Type B pancreatic cell (in vitro differentiated cells): ENCODE results near the gene OSBPL2. TPM values are rescaled to one million over a fixed set of nuclear protein-coding genes. Genes with fewer than 3 reads are reported as not detected.

Experiments used
- DNase-seq: peaks from one replicate; pipeline ENCODE4 v3.0.0; 2021; ENCODE audit warnings: mixed read lengths; ENCODE audit not compliant: unreplicated experiment; ENCODE audit errors: extremely low spot score
- H3K27ac Mint-ChIP-seq: 2 replicates; pipeline ENCODE4 v1.8.0; 2021; ENCODE audit warnings: mild to moderate bottlenecking, mixed read lengths
- H3K27me3 Mint-ChIP-seq: 2 replicates; pipeline ENCODE4 v1.8.0; 2021; ENCODE audit warnings: mixed read lengths
- H3K36me3 Mint-ChIP-seq: 2 replicates; pipeline ENCODE4 v1.8.0; 2021; ENCODE audit warnings: mixed read lengths
- H3K4me1 Mint-ChIP-seq: one replicate; pipeline ENCODE4 v1.8.0; 2021; ENCODE audit warnings: mixed read lengths; ENCODE audit not compliant: unreplicated experiment
- H3K4me3 Mint-ChIP-seq: 2 replicates; pipeline ENCODE4 v1.8.0; 2021; ENCODE audit warnings: mild to moderate bottlenecking, mixed read lengths
- H3K9me3 Mint-ChIP-seq: 2 replicates; pipeline ENCODE4 v1.8.0; 2021; ENCODE audit warnings: mixed read lengths
- total RNA-seq: library from RNA; stranded (reverse); gene quantifications from 2 replicates; pipeline ENCODE4 v1.2.1, GENCODE V29; 2021; ENCODE audit warnings: low replicate concordance
- TF ChIP-seq, protein P1 (sequence below): fragments of 200-600 bp; sonication (generic); conservative IDR thresholded peaks from 2 replicates; pipeline ENCODE4 v1.5.0; 2021; ENCODE audit warnings: antibody characterized with exemption, mild to moderate bottlenecking

The OSBPL2 gene
- total RNA-seq, 1 donor from 2014 or later = 43.7 TPM

- H3K27me3 Mint-ChIP-seq = no peaks in the 10 kb centered on the region
- no peaks in the 10 kb centered on the region for H3K9me3 Mint-ChIP-seq
- no peaks in the 10 kb centered on the region for H3K4me1 Mint-ChIP-seq
- H3K27ac Mint-ChIP-seq = no peak overlapping the region
- TF ChIP-seq, protein P1, sequence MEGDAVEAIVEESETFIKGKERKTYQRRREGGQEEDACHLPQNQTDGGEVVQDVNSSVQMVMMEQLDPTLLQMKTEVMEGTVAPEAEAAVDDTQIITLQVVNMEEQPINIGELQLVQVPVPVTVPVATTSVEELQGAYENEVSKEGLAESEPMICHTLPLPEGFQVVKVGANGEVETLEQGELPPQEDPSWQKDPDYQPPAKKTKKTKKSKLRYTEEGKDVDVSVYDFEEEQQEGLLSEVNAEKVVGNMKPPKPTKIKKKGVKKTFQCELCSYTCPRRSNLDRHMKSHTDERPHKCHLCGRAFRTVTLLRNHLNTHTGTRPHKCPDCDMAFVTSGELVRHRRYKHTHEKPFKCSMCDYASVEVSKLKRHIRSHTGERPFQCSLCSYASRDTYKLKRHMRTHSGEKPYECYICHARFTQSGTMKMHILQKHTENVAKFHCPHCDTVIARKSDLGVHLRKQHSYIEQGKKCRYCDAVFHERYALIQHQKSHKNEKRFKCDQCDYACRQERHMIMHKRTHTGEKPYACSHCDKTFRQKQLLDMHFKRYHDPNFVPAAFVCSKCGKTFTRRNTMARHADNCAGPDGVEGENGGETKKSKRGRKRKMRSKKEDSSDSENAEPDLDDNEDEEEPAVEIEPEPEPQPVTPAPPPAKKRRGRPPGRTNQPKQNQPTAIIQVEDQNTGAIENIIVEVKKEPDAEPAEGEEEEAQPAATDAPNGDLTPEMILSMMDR = no peak
- DNase-seq = no peak
- peaks cover 16% of the 10 kb centered on the region for H3K36me3 Mint-ChIP-seq
- H3K4me3 Mint-ChIP-seq = no peak overlapping the region
Observed at GRCh38 chr20:62202083-62202395, 36.3 kb upstream of the OSBPL2 start.

DNA sequence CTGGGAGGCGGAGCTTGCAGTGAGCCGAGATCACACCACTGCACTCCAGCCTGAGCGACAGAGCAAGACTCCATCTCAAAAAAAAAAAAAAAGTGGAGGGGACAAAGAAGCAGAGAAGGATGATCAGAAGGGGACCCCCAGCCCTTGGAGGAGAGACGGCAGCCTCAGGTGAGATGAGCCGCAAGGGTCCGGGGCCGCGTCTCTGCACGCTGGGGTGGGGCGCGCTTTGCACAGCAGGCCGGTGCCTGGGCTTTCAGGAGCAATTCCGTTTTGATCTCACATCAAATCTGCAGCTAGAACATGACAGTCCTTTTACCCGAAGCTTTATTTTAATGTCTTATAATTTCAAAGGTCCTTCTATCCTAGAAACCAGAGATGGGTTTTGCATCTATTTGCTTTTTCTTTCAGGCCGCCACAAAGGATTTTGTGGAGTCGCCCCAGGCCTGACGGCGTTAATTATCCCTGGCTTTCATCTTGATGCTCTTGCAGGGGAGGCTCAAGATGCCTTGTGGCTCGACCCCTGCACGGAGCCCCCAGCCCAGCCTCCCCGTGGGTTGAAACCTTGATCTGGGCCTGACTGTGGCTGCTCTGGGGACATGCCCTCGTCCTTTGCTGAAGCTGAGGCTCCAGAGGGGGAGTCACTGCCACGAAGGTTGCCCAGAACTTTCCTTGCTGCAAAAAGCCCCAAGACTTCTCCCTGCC, 35.5 kb upstream of the OSBPL2 start:
- Mint-ChIP-seq H3K4me3 (no peak overlapping the region), H3K9me3 (no peaks in the 10 kb centered on the region), H3K36me3 (peaks cover 16% of the 10 kb centered on the region), H3K27ac (no peak overlapping the region), H3K27me3 (no peaks in the 10 kb centered on the region), H3K4me1 (no peaks in the 10 kb centered on the region)
- DNase-seq = no peak
- TF ChIP-seq, protein P1 = no peak

- no peak for DNase-seq
- TF ChIP-seq, protein P1 = no peak
- no peaks in the 10 kb centered on the region for H3K27me3 Mint-ChIP-seq
- H3K4me1 Mint-ChIP-seq = no peaks in the 10 kb centered on the region
- H3K36me3 Mint-ChIP-seq = peaks cover 16% of the 10 kb centered on the region
- H3K9me3 Mint-ChIP-seq = no peaks in the 10 kb centered on the region
- H3K27ac Mint-ChIP-seq = no peak overlapping the region
- H3K4me3 Mint-ChIP-seq = no peak overlapping the region
Observed at GRCh38 chr20:62203378-62204030, 34.8 kb upstream of the OSBPL2 start.

DNA sequence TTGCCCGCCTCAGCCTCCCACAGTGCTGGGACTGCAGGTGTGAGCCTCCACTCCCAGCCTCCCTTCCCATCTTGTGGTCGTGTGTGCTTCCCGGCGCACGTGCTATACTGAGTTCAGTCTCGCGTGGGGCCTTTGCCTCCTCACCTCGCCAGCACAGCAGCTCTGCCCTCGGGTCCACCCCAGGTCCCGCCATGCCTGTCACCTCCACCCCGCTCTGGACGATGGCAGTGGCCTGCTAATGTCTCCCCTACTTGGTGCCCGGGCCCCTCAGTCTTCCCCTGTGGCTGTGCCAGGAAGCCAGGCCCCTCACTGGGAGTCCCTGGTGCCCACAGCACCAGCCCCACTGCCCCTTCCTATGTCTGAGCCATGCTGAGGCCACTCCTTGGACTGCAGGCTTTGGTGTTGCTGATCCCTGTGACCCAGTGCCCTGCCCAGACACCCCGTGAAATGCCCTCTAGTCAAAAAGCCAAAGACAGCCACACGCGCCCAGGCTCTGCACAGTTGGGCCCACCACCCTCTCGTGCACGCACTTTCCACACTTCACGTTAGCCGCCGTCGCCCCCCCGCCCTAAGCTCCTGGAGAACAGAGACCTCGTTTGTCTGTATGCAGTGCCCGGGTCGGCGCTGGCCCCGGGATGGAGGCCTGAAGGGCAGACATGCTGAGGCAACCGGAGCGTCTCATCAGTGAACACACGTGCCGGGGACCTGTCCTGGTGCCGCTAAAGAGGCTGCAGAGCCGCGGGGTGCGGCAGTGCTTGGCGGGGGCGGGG, 32.5 kb upstream of the OSBPL2 start:
- Mint-ChIP-seq H3K4me1 (no peaks in the 10 kb centered on the region), H3K27me3 (peaks cover 3% of the 10 kb centered on the region), H3K9me3 (no peaks in the 10 kb centered on the region), H3K36me3 (peaks cover 3% of the 10 kb centered on the region), H3K4me3 (no peak overlapping the region), H3K27ac (no peak overlapping the region)
- DNase-seq = no peak
- TF ChIP-seq, protein P1 = no peak

GRCh38 chr20:62206388-62206775, 31.9 kb upstream of the OSBPL2 start:
- TF ChIP-seq, protein P1 = no peak
- Mint-ChIP-seq H3K27me3 (peaks cover 3% of the 10 kb centered on the region), H3K4me3 (no peak overlapping the region), H3K36me3 (peaks cover 3% of the 10 kb centered on the region), H3K4me1 (no peaks in the 10 kb centered on the region), H3K27ac (no peak overlapping the region), H3K9me3 (no peaks in the 10 kb centered on the region)
- DNase-seq = no peak
